HG03520 (cell line): Measurements from ENCODE around the gene JUP.

Source experiments
- ATAC-seq: cut with Tn5 transposase; IDR thresholded peaks from one replicate; pipeline ENCODE4 v1.9.1; 2021; ENCODE audit warnings: mild to moderate bottlenecking, moderate library complexity; ENCODE audit not compliant: unreplicated experiment

The JUP gene

DNA sequence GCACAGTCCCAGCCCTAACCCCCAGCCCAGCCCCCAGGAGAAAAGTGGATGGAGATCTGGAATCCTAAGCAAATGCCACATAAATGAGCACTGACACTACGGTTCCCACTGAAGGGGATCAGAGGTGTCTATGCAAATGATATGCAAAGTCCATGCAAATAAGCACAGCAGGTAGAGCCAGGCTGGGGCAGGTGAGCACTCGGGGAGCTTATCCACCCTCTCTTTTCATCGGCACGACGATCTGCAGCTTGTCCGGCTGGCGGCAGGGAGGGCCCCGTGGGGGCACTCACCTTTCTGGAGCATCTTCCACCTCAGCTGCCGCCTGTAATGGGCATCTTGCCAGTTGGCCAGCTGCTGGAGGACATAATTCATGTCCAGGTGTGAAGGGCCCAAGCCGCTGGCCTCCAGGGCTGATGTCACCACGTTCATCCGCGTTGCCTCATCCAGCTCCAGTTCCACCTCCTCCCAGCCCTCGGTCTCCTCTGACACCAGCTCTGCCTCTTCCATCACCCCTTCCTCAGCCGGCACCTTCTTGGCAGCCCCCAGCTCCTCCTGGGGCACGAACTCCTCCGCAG, 61.9 kb downstream of the JUP start:
- no peak for ATAC-seq

DNA sequence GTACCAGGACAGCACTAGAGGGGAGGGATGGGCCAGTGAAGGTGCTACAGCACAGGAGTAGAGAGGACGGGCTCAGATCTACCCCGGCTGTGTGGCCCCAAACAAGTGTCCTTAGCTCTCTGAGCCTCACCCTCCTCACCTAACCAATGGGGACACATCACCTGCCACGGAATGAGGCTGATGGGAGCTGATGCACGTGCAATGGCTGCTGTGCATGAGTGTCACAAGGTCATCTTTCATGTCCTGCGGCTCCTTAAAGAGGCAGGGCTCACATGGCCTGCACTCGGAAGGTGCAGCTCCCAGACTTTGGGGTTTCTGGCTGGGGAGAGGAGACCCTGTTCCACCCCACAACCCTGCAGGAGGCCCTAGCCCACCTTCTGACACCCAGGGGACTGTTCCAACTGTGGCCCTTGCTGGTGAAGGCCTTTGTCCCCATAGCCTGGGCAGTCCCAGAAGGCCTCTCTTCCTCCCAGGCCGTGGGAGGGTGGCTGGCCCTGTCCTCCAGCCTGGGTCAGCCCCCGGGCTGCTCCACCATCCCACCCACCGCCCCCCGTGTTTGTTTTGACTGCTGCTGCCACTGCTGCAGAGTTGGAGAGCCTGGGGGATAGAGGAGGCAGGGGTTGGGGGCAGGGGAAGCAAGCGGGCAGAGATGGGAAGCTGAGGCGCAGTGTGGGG, 62.6 kb downstream of the JUP start:
- no peak for ATAC-seq

DNA sequence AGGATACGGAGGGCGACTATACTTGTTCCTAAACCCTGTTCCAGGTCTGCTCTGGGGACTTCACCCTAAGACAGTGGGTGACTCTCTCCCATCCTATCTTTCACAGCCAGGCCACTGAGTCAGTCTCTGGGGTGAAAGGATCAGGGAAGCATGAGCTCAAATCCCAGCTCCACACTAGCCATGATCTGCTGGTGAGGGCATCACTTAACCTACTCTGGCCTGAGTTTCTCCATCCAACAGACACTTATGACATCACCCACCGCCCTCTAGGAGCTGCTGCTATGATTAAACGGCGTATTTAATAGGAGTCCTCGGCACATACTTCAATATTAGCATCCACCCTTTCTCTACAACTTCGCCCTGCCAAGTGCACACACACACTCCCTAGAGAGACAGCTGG, 64.3 kb downstream of the JUP start:
- ATAC-seq, result no peak

DNA sequence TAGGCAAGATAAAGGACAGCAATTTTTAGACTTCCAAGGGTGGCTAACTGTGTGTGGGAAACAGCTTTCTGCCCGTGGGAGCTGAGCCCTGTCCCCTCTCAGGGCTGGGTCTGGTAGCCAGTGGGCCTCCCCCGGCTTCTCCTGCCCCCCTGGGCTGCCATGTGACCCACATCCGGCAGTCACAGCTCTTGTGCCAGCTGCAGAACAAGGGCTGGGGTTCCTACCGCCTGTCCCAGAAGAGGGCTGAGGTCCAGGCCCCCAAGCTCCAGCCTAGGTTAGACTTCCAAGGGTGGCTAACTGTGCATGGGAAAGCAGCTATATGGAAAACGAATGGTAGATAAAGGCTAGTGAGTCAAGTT, 68.2 kb downstream of the JUP start:
- no peak for ATAC-seq

DNA sequence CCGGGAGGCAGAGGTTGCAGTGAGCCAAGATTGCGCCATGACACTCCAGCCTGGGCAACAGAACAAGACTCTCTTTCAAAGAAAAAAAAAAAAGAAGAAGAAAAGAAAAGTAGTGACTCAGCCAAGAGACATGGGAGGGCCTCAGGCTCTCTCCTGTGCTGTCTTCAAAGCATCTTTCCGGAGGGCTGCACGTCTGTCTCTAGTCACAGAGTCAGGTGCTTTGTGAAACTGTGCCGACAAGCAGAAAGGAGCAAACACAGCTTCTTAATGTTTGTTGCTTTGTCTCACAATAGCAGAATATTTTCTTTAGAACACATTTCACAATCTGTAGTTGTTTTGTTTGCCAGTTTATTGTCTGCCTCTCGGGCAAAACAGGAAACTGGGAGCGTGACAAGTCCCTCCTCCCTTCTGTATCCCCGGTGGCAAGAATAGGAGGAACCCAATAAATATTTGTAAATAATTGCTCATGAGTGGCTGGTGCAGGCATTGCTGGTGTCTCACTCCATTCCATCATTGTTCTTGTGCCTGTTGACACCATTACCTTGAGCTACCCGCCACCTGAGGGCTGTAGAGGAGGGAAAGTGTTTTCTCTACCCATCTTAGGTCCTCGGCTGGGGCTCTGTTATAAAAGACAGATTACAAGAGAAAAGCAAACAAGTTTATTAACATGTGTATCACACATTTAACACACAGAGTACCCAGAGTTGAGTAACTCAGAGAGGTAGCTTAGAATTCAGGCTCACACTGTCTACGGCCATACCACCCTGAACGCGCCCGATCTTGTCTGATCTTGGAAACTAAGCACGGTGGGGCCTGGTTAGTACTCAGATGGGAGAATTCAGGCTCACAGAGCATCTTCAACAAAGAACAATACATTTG, 68.9 kb downstream of the JUP start:
- no peak for ATAC-seq

DNA sequence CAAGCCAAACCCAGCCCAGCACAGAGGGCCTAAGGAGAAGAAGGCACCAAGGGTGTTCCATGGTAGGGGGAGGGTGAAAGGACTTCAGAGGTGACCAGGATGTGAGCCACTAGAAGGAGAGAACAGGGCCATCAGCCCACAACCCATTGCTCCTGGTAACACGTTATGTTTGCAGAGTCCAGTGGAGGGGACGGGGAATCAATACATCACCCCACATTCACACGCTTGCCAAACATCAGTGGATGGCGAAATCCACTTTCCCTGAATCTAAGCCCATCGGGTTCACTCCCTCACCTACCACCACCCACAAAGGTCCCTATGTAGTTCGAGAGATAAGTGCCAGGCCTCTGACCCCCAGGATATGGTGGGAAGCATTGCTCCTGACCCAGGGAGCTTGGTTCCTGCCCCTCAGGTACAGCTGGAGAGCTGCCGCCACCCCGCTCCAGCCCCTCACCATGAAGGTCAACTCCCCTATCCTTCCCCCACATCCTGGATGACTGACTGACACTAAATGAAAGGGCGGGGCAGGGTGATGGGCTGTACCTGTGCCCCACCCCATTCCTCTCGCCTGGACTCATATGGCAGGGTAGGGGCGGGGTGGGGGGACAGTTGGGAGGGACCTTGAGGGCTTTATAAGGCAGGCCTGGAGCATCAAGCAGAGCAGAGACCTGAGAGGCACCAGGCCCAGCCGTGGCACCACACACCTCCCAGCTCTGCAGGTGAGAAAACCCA, 74.7 kb downstream of the JUP start, which contains the start of gene GAST:
Gene GAST, plus strand, starts transcription at position 663 of the 732 bp plus-strand sequence. CDS start 3,106 bp downstream, outside the sequence.
- no peak for ATAC-seq

DNA sequence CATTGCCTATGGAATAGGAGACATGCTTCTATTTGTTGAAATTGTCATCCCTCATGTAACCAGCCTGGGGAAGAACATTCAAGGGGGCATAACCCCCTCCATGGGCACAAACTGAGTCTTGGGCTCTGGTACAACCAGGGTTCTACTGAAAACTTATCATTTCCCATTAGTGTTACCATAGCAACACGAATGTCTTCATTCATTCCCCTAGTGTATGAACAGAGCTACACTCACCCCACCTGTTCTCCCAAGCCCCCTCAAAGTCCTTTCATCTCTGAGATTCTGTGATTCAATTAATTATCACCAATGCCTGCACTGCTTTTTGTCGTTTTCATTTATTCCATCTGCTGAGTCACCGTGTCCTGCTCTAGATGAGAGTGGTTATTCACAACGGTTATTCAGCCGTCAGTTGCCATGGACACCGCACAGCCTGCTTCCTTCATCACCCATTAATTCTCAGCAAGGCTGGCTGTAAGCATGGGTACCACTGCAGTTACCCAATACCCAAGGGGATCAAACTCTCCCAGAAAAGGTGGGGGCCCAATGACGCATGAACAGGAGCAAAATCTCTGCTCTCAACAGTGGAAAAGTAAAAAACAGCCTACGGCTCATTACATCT, 75.9 kb downstream of the JUP start:
- ATAC-seq, result no peak

DNA sequence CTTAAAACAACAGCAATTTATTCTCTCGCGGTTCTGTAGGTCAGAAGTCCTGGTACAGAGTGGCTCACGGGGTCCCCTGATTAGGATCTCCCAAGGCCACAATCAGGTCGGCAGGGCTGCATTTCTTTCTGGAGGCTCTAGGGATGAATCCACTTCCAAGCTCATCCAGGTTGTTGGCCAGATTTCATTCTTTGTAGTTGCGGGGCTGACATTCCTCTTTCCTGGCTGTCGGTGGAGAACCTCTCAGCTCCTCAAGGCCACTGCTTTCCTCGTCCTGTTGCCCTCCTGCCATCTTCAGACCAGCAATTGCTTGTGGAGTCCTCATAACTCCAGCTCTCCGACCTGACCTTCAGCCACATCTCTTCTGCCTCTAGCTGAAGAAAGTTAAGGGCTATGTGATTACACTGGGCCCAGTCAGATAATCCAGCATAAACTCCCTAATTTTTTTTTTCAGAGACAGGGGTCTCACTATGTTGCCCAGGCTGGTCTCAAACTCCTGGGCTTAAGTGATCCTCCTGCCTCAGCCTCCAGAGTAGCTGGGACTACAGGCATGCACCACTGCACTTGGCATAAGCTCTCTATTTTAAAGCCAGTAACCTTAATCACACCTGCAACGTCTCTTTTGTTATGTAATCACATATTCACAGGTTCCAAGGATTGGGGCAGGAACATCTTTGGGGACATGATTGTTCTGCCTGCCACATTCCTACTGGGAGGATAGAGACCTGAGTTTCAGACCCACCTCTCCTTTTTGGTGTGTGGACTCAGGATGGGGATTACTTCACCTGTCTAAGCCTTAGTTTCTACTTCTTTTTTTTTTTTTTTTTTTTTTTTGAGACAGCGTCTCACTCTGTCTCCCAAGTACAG, 78.5 kb downstream of the JUP start:
- ATAC-seq, result no peak

DNA sequence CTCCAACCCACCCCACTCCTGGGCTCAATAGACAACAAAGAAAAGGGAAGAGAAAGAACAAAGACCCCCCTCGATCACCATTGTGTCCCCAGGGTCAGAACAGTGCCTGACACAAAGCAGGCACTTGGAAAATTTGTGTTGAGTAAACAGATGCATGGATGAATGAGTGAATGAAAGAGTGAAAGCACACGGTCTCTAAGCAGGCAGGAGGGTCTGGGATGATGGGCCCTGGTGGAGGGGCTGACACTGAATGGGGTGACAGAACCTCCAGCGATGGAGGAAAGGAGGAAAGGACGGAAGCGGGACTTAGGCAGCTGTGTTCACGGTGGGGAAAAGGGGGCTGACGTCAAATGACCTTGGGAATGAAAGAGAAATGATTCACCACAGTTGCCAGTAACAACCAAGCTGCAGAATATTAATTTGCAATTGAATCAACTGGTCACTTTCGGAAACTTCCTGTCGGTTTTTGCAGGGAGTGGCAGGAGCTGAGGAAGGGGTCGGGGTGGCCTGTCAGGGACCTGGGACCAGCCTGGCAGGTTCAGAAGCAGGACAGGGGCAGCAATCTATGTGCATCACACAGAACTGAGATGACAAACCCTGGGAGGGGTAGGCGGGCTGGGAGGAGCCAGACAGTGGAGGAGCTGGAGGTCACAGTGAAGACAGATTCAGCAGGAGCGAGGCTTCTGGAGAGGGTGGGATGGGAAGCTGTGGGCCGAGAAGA, 81.1 kb downstream of the JUP start:
- ATAC-seq, result no peak
